ENCODE measurements around the gene CENPW.

CENPW gene

DNA sequence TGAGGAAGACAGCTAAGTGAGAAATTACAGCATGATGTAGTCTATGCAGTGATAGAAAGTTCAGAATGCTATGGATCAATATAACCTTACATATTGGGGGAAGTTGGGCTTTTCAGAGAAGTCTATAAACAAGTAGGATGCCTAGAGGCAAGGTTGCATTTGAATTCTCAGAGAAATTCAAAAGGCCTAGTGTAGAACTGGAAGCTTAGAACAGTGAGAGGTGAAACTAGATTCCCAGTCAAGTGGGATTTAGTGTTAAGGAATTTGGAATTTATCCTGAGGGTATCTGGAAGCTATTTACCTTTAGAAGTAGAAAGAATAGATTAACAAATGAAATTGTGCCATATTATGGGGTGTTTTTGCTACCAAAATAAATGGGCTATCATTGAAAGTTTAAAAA lies 4.3 kb downstream of the CENPW start:
- H3K4me3 ChIP-seq (ENCODE audit: low read depth, low read length): no peak overlapping the region
- TF ChIP-seq, protein P1, sequence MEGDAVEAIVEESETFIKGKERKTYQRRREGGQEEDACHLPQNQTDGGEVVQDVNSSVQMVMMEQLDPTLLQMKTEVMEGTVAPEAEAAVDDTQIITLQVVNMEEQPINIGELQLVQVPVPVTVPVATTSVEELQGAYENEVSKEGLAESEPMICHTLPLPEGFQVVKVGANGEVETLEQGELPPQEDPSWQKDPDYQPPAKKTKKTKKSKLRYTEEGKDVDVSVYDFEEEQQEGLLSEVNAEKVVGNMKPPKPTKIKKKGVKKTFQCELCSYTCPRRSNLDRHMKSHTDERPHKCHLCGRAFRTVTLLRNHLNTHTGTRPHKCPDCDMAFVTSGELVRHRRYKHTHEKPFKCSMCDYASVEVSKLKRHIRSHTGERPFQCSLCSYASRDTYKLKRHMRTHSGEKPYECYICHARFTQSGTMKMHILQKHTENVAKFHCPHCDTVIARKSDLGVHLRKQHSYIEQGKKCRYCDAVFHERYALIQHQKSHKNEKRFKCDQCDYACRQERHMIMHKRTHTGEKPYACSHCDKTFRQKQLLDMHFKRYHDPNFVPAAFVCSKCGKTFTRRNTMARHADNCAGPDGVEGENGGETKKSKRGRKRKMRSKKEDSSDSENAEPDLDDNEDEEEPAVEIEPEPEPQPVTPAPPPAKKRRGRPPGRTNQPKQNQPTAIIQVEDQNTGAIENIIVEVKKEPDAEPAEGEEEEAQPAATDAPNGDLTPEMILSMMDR (IDR thresholded peaks at IDR 0.05; ENCODE audit: borderline replicate concordance, insufficient read depth, low read depth, low read length): no peak

DNA sequence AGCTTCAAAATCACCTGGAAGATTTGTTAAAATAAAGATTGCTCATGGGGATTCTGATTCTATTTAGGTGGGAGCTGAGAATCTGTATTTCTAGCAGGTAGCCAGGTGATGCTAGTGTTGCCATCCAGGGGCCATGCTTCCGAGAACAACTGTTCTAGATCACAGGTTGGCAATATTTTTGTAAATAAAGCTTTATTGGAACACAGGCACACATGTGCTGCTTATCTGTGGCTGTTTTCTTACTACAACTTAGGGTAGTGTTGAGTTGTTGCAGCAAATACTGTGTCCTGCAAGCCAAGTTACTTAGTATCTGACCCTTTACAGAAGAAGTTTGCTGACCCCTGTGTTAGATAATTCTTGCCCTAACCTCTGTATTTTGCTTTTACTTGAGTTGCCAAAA lies 12.0 kb downstream of the CENPW start:
- no peak overlapping the region for H3K4me3 ChIP-seq (ENCODE audit: low read depth, low read length)
- TF ChIP-seq, protein P1 (IDR thresholded peaks at IDR 0.05; ENCODE audit: borderline replicate concordance, insufficient read depth, low read depth, low read length): no peak

DNA sequence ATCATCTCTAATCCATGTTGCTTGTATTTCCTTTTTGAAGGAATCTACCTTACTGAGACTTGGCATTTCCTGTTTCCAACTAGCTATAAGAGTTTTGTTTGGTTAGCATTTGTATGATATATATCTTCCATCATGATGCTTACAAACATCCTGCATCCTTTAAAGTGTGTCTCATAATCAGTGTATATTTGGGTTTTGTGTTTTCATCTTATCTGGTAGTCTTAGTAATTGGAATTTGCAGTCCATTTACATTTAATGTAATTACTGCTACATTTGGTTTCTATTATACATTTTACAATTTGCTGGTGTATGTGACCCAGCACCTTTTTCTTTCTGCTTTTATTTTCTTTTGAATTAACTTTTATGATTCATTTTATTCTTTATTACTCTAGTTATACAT lies 12.6 kb downstream of the CENPW start:
- H3K4me3 ChIP-seq (ENCODE audit: low read depth, low read length): no peak overlapping the region
- TF ChIP-seq, protein P1 (IDR thresholded peaks at IDR 0.05; ENCODE audit: borderline replicate concordance, insufficient read depth, low read depth, low read length): no peak

DNA sequence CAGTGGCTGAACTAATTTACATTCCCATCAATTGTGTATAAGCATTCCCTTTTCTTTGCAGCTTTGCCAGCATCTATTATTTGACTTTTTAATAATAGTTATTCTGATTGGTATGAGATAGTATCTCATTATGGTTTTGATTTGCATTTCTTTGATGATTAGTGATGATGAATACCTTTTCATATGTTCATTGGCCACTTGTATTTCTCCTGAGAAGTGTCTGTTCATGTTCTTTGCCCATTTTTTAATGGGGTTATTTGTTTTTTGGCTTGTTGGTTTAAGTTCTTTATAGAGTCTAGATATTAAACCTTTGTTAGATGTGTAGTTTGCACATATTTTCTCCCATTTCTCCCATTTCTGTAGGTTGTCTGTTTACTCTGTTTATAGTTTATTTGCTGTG lies 16.6 kb downstream of the CENPW start:
- TF ChIP-seq, protein P1 (IDR thresholded peaks at IDR 0.05; ENCODE audit: borderline replicate concordance, insufficient read depth, low read depth, low read length): no peak
- H3K4me3 ChIP-seq (ENCODE audit: low read depth, low read length): no peak overlapping the region

DNA sequence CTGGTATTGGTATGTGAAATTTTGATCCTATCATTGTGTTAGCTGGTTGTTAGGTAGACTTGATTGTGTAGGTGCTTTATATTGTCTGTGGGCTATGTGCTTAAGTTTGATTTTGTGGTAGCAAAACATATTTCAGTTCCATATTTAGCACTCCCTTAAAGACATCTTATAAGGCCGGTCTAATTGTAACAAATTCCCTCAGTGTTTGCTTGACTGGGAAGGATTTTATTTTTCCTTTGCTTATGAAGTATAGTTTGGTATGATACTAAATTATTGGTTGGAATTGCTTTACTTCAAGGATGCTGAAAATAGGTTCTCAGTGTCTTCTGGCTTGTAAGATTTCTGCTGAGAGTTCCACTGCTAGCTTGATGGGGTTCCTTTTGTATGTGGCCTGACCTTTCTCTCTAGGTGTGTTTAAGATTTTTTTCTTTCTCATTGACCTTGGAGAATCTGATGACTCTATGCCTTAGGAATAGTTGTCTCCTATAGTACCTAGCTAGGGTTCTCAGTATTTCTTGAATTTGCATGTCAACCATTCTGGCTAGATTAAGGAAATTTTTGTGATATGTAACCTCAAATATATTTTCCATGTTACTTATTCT lies 20.1 kb downstream of the CENPW start:
- no peak overlapping the region for H3K4me3 ChIP-seq (ENCODE audit: low read depth, low read length)
- TF ChIP-seq, protein P1 (IDR thresholded peaks at IDR 0.05; ENCODE audit: borderline replicate concordance, insufficient read depth, low read depth, low read length): no peak

DNA sequence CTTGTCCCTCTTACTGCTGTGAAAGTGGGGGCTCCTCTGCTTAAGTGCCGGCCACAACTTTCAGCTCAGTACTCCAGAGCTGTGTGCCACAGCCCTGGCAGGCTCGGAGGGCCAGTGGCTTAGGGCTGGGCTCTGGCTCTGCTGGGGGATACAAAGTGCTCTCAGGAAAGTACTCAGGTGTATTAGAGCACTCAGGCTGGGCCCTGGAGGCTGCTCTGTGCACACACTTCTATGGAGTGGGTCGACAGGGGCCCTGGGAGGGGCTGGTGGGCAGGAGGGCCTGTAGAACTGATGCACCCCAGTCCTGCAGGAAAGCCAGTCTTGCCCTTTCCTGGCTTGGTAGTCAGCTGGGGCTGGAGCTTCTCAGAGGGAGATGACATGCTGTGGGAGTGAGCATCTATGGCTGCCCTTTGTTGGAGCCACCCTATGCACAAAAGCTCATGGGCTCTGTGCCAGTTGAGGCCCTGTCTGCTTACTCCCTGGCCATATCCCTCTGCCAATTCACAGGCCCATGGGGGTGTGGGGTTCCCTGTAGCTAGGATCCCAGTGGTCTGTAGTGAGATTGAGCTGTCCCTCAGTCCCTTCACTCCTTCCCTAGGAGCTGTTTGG lies 22.0 kb downstream of the CENPW start:
- TF ChIP-seq, protein P1 (IDR thresholded peaks at IDR 0.05; ENCODE audit: borderline replicate concordance, insufficient read depth, low read depth, low read length): no peak
- no peak overlapping the region for H3K4me3 ChIP-seq (ENCODE audit: low read depth, low read length)

DNA sequence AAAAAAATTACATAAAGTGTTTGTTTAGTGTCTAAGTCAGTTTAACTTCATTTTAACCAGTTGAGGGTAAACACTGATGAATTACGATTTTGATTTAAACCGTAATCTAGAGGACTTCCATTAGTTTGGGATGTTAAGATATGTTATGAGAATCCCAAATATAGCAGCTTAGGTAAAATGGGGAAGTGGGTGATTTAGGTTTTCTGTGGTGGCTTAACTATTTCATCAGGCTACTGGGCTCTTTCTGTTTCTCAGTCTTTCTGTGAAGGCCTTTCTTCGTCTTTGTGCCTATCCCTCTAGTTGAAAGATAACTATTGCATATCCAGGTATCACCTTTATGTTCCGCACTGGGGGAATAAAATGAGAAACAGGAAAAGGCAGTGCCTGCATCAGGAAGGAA lies 27.9 kb downstream of the CENPW start:
- TF ChIP-seq, protein P1 (IDR thresholded peaks at IDR 0.05; ENCODE audit: borderline replicate concordance, insufficient read depth, low read depth, low read length): no peak

More for the DNA sequence above, 27.9 kb downstream of the CENPW start:
- no peak overlapping the region for H3K4me3 ChIP-seq (ENCODE audit: low read depth, low read length)
